Neural cell (in vitro differentiated cells): ENCODE measurements around the gene RILPL1. TPM values are rescaled to one million over a fixed set of nuclear protein-coding genes. Genes with fewer than 3 reads are reported as not detected.

Experiments used
- H2AFZ ChIP-seq: fragments of 200-600, 300-800 bp; sonication (generic), shearing (Covaris generic); 2 replicates; pipeline ENCODE4 v1.6.0; 2014; ENCODE audit warnings: low read depth, mild to moderate bottlenecking, antibody characterized with exemption, low read length, moderate library complexity
- H3F3A ChIP-seq: fragments of 200-600 bp; shearing (Covaris generic); 2 replicates; pipeline ENCODE4 v1.6.1; 2016; ENCODE audit warnings: mild to moderate bottlenecking, moderate library complexity, mixed read lengths, antibody characterized with exemption, low read length; ENCODE audit not compliant: insufficient read depth, poor library complexity, severe bottlenecking
- H3K27ac ChIP-seq: fragments of 200-600, 300-800 bp; sonication (generic), shearing (Covaris generic); 2 replicates; pipeline ENCODE4 v1.5.1; 2014; ENCODE audit warnings: mild to moderate bottlenecking, low read length, moderate library complexity
- H3K27me3 ChIP-seq: fragments of 300-800, 200-600 bp; sonication (generic), shearing (Covaris generic); 2 replicates; pipeline ENCODE4 v1.6.0; 2014; ENCODE audit warnings: mild to moderate bottlenecking, low read depth, low read length, moderate library complexity; ENCODE audit not compliant: insufficient read depth
- H3K36me3 ChIP-seq: fragments of 300-800, 200-600 bp; sonication (generic), shearing (Covaris generic); 2 replicates; pipeline ENCODE4 v1.5.1; 2014; ENCODE audit warnings: mild to moderate bottlenecking, antibody characterized with exemption, low read length, moderate library complexity; ENCODE audit not compliant: insufficient read depth
- H3K4me2 ChIP-seq: fragments of 300-800, 200-600 bp; sonication (generic), shearing (Covaris generic); 2 replicates; pipeline ENCODE4 v1.6.0; 2014; ENCODE audit warnings: mild to moderate bottlenecking, low read length
- H3K4me3 ChIP-seq: fragments of 300-800, 200-600 bp; sonication (generic), shearing (Covaris generic); 2 replicates; pipeline ENCODE4 v1.5.1; 2014; ENCODE audit warnings: mild to moderate bottlenecking, low read length, moderate library complexity
- H3K79me2 ChIP-seq: fragments of 200-600 bp; shearing (Covaris generic); replicated peaks from 2 replicates; pipeline ENCODE4 v1.6.0; 2014; ENCODE audit warnings: mild to moderate bottlenecking, low read length, moderate library complexity; ENCODE audit not compliant: insufficient read depth
- H3K9ac ChIP-seq: fragments of 300-800, 200-600 bp; sonication (generic), shearing (Covaris generic); 2 replicates; pipeline ENCODE4 v1.6.1; 2016; ENCODE audit warnings: mild to moderate bottlenecking, low read length, mixed read lengths
- H3K9me2 ChIP-seq: fragments of 200-600 bp; shearing (Covaris generic); 2 replicates; pipeline ENCODE4 v1.6.1; 2016; ENCODE audit warnings: mild to moderate bottlenecking, low read length, mixed read lengths; ENCODE audit not compliant: insufficient read depth
- H3K9me3 ChIP-seq: fragments of 200-600, 300-800 bp; sonication (generic), shearing (Covaris generic); 2 replicates; pipeline ENCODE4 v1.6.1; 2016; ENCODE audit warnings: mild to moderate bottlenecking, mixed run types, low read length, moderate library complexity, mixed read lengths
- H4K20me1 ChIP-seq: fragments of 200-600 bp; shearing (Covaris generic); 2 replicates; pipeline ENCODE4 v1.6.1; 2016; ENCODE audit warnings: mild to moderate bottlenecking, mixed run types; ENCODE audit not compliant: insufficient read depth
- EP300 ChIP-seq: fragments of 450-650 bp; conservative IDR thresholded peaks from 2 replicates; pipeline ENCODE4 v1.6.1; 2014; ENCODE audit warnings: antibody characterized with exemption, mild to moderate bottlenecking, moderate library complexity; ENCODE audit not compliant: poor library complexity, severe bottlenecking
- EZH2 ChIP-seq: fragments of 200-600, 300-800 bp; shearing (Covaris generic), sonication (generic); IDR thresholded peaks from 2 replicates; pipeline ENCODE4 v1.6.1; 2014; ENCODE audit warnings: antibody characterized with exemption, low read length, borderline replicate concordance, mild to moderate bottlenecking; ENCODE audit not compliant: insufficient read depth, poor library complexity, severe bottlenecking
- MXI1 ChIP-seq: fragments of 450-650 bp; conservative IDR thresholded peaks from 2 replicates; pipeline ENCODE4 v1.6.1; 2014; ENCODE audit warnings: antibody characterized with exemption, mild to moderate bottlenecking; ENCODE audit not compliant: poor library complexity, severe bottlenecking
- POLR2AphosphoS5 ChIP-seq: IDR thresholded peaks from 2 replicates; pipeline ENCODE4 v1.6.1; 2012
- RAD21 ChIP-seq: fragments of 450-650 bp; conservative IDR thresholded peaks from 2 replicates; pipeline ENCODE4 v1.6.1; 2014; ENCODE audit warnings: antibody characterized with exemption, mild to moderate bottlenecking, moderate library complexity
- SMC3 ChIP-seq: fragments of 450-650 bp; conservative IDR thresholded peaks from 2 replicates; pipeline ENCODE4 v1.6.1; 2014; ENCODE audit warnings: antibody characterized with exemption, mild to moderate bottlenecking, moderate library complexity; ENCODE audit not compliant: poor library complexity
- TAF1 ChIP-seq: IDR thresholded peaks from 2 replicates; pipeline ENCODE4 v1.6.1; 2012; ENCODE audit warnings: low read depth
- polyA plus RNA-seq: library from polyadenylated mRNA; depleted of rRNA; stranded (reverse); fragments of >200 nt; gene quantifications from 2 replicates; pipeline ENCODE4 v1.2.3, GENCODE V29; 2014
- TF ChIP-seq, protein P1 (sequence below): fragments of 450-650 bp; IDR thresholded peaks from 2 replicates; pipeline ENCODE4 v1.5.1; 2014; ENCODE audit warnings: antibody characterized with exemption, mild to moderate bottlenecking, moderate library complexity; ENCODE audit not compliant: poor library complexity, severe bottlenecking
- TF ChIP-seq, protein P2 (sequence below): IDR thresholded peaks from 2 replicates; pipeline ENCODE4 v1.6.1; 2012; ENCODE audit warnings: borderline replicate concordance

The RILPL1 gene
- polyA plus RNA-seq, 1 donor from 2014 or later: 1.4 TPM

- H3K9me3 ChIP-seq: no peaks in the 10 kb centered on the region
- H3K36me3 ChIP-seq: no peaks in the 10 kb centered on the region
- no peaks in the 10 kb centered on the region for H3K27me3 ChIP-seq
- no peaks in the 10 kb centered on the region for H3F3A ChIP-seq
- peak overlapping the region; percentile 60 for H2AFZ ChIP-seq
- TF ChIP-seq MXI1: no peak
- no peak for TF ChIP-seq RAD21
- TF ChIP-seq SMC3: no peak
- TF ChIP-seq EP300: no peak
- TF ChIP-seq POLR2AphosphoS5: no peak
- TF ChIP-seq EZH2: no peak
- TF ChIP-seq, protein P1, sequence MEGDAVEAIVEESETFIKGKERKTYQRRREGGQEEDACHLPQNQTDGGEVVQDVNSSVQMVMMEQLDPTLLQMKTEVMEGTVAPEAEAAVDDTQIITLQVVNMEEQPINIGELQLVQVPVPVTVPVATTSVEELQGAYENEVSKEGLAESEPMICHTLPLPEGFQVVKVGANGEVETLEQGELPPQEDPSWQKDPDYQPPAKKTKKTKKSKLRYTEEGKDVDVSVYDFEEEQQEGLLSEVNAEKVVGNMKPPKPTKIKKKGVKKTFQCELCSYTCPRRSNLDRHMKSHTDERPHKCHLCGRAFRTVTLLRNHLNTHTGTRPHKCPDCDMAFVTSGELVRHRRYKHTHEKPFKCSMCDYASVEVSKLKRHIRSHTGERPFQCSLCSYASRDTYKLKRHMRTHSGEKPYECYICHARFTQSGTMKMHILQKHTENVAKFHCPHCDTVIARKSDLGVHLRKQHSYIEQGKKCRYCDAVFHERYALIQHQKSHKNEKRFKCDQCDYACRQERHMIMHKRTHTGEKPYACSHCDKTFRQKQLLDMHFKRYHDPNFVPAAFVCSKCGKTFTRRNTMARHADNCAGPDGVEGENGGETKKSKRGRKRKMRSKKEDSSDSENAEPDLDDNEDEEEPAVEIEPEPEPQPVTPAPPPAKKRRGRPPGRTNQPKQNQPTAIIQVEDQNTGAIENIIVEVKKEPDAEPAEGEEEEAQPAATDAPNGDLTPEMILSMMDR: no peak
- TF ChIP-seq, protein P2, sequence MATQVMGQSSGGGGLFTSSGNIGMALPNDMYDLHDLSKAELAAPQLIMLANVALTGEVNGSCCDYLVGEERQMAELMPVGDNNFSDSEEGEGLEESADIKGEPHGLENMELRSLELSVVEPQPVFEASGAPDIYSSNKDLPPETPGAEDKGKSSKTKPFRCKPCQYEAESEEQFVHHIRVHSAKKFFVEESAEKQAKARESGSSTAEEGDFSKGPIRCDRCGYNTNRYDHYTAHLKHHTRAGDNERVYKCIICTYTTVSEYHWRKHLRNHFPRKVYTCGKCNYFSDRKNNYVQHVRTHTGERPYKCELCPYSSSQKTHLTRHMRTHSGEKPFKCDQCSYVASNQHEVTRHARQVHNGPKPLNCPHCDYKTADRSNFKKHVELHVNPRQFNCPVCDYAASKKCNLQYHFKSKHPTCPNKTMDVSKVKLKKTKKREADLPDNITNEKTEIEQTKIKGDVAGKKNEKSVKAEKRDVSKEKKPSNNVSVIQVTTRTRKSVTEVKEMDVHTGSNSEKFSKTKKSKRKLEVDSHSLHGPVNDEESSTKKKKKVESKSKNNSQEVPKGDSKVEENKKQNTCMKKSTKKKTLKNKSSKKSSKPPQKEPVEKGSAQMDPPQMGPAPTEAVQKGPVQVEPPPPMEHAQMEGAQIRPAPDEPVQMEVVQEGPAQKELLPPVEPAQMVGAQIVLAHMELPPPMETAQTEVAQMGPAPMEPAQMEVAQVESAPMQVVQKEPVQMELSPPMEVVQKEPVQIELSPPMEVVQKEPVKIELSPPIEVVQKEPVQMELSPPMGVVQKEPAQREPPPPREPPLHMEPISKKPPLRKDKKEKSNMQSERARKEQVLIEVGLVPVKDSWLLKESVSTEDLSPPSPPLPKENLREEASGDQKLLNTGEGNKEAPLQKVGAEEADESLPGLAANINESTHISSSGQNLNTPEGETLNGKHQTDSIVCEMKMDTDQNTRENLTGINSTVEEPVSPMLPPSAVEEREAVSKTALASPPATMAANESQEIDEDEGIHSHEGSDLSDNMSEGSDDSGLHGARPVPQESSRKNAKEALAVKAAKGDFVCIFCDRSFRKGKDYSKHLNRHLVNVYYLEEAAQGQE: no peak
- no peak for TF ChIP-seq TAF1
- peak overlapping the region; percentile 51 for H3K4me2 ChIP-seq
- peak overlapping the region; percentile 58 for H3K9ac ChIP-seq
- H3K79me2 ChIP-seq: no peaks in the 10 kb centered on the region
- no peak overlapping the region for H3K27ac ChIP-seq
- H3K9me2 ChIP-seq: no peaks in the 10 kb centered on the region
- no peaks in the 10 kb centered on the region for H4K20me1 ChIP-seq
- H3K4me3 ChIP-seq: peak overlapping the region; percentile 90
Observed at GRCh38 chr12:123532808-123533649, 490 bp downstream of the RILPL1 start.

DNA sequence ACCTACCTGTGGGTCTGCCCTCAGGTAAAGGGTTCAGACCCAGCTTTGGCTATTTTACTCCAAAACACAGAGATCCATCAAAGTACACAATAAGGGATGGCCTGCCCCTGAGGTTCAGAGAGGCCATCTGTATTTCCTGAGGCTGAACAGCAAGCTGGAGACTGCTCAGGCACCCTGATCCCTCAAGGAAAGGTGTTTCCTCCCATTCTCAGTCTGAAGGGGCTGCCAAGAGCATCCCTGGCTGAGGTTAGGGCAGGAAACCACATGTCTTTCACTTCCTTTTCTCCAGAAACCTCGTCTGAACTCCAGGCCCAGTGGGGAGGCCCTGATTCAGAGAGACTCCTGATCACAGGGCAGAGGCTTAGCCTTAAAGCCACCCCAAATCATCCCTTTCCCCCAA lies 1.5 kb downstream of the RILPL1 start:
- Histone ChIP-seq H4K20me1 (no peaks in the 10 kb centered on the region), H3K27ac (no peak overlapping the region), H3K27me3 (no peaks in the 10 kb centered on the region), H3K9ac (no peak overlapping the region), H3K9me2 (no peaks in the 10 kb centered on the region), H3K9me3 (no peaks in the 10 kb centered on the region), H3K79me2 (no peaks in the 10 kb centered on the region), H3K4me2 (no peak overlapping the region), H2AFZ (no peak overlapping the region), H3K4me3 (peak overlapping the region; percentile 90), H3K36me3 (no peaks in the 10 kb centered on the region), H3F3A (no peaks in the 10 kb centered on the region)
- TF ChIP-seq RAD21 (no peak), POLR2AphosphoS5 (no peak), TAF1 (no peak), EZH2 (no peak), SMC3 (no peak), EP300 (no peak), MXI1 (no peak)
- TF ChIP-seq, protein P1: no peak
- TF ChIP-seq, protein P2: no peak
